Liver (tissue), 3 donors: Measurements from ENCODE around the gene SLC66A2.

Experiments
- CTCF ChIP-seq: fragments of 150-350 bp; IDR thresholded peaks from 2 replicates; pipeline ENCODE4 v1.5.1; 2017; ENCODE audit warnings: improper control_type of control experiment, low read depth, low read length; ENCODE audit not compliant: missing input control
- GABPA ChIP-seq, 2 donors: IDR thresholded peaks in 1 of 2; conservative IDR thresholded peaks in 1 of 2; 2 replicates each; pipeline ENCODE4 v1.6.1; 2016; ENCODE audit warnings: antibody characterized with exemption in 2 of 2, mild to moderate bottlenecking in 1 of 2, moderate library complexity in 1 of 2
- RAD21 ChIP-seq, 2 donors: IDR thresholded peaks; 2 replicates each; pipeline ENCODE4 v1.6.1; 2016; ENCODE audit warnings: antibody characterized with exemption in 2 of 2, mild to moderate bottlenecking in 2 of 2
- TAF1 ChIP-seq: conservative IDR thresholded peaks from 2 replicates; pipeline ENCODE4 v1.6.1; 2016; ENCODE audit warnings: antibody characterized with exemption, mild to moderate bottlenecking
- YY1 ChIP-seq: IDR thresholded peaks from 2 replicates; pipeline ENCODE4 v1.6.1; 2016; ENCODE audit warnings: antibody characterized with exemption, mild to moderate bottlenecking
- donor health status: healthy.
- donor health status: healthy.

GRCh38 chr18:79965119-79965902, 13.9 kb upstream of the SLC66A2 start:
- no peak for TF ChIP-seq TAF1
- peak; percentile 31 for TF ChIP-seq YY1
- no peak for TF ChIP-seq CTCF
- peak in 1 of 2 donors; percentile 15 for TF ChIP-seq RAD21 (IDR thresholded peaks at IDR 0.05)
- TF ChIP-seq GABPA (IDR thresholded peaks at IDR 0.05 in 1 of 2, conservative IDR thresholded peaks at IDR 0.05 in 1 of 2), result peak; percentile 51 to 57
